HCT116 (cell line): Measurements from ENCODE around the gene KCNK3. TPM values are rescaled to one million over a fixed set of nuclear protein-coding genes. Genes with fewer than 3 reads are reported as not detected.

Experiments used
- ATAC-seq: fragments of 200-7000 bp; cut with Tn5 transposase; 2 replicates; pipeline ENCODE4 v1.9.1; 2020; ENCODE audit warnings: mild to moderate bottlenecking, moderate library complexity
- BruUV-seq: library from RNA; stranded (reverse); fragments of 400-500 nt; replicated peaks from 2 replicates; lab custom pipeline; 2021; lab: Mats Ljungman, UMichigan
- CTCF ChIA-PET: fragments of 300-600 bp; sonication (Branson Sonifier 250); formaldehyde crosslinking; loops from one replicate; lab custom pipeline; 2021; ENCODE audit warnings: antibody characterized with exemption; lab: Charles Lee
- POLR2A ChIA-PET: fragments of 300-600, 350-600 bp; sonication (Branson Sonifier 250); formaldehyde crosslinking; loops from one replicate; lab custom pipeline; 2021; ENCODE audit warnings: antibody characterized with exemption; lab: Charles Lee
- RAD21 ChIA-PET, 2 experiments: fragments of 300-600 bp; sonication (Branson Sonifier 250); formaldehyde crosslinking; loops; one replicate each; lab custom pipeline; 2023; ENCODE audit warnings: low total read pairs in 2 of 2; ENCODE audit not compliant: uncharacterized antibody in 2 of 2, unreplicated experiment in 2 of 2, low non-redundant PET in 1 of 2; lab: Charles Lee
- DNase-seq: peaks from one replicate; pipeline ENCODE4 v3.0.0-alpha.2; 2010; ENCODE audit warnings: low read depth, low spot score
- H2AFZ ChIP-seq: fragments of 200-600 bp; shearing (Covaris generic), sonication (generic); 2 replicates; pipeline ENCODE4 v1.6.1; 2017; ENCODE audit warnings: low read depth, mixed run types, mixed read lengths, antibody characterized with exemption, low read length; ENCODE audit not compliant: poor library complexity, severe bottlenecking
- H3K27ac ChIP-seq: 2 replicates; pipeline ENCODE4 v1.5.1; 2012; ENCODE audit warnings: low read depth, low read length
- H3K27me3 ChIP-seq: fragments of 200-600 bp; sonication (generic); 2 replicates; pipeline ENCODE4 v1.6.1; 2016; ENCODE audit warnings: mixed run types, low read length, mixed read lengths; ENCODE audit not compliant: insufficient read depth
- H3K36me3 ChIP-seq, 2 experiments: fragments of 200-500 bp in 1 of 2; fragments of 200-600 bp in 1 of 2; sonication (Bioruptor generic) in 1 of 2; sonication (generic) in 1 of 2; 2 replicates each; pipeline versions ENCODE4 v1.5.1 to v1.6.1; 2014 to 2016; ENCODE audit warnings: low read length in 2 of 2, inconsistent platforms in 1 of 2, mixed read lengths in 1 of 2, mixed run types in 1 of 2; ENCODE audit not compliant: insufficient read depth in 2 of 2, control insufficient read depth in 1 of 2
- H3K4me1 ChIP-seq, 2 experiments: fragments of 200-600 bp in 1 of 2; sonication (generic) in 1 of 2; 2 replicates each; pipeline versions ENCODE4 v1.5.1 to v1.6.1; 2012 to 2017; ENCODE audit warnings: low read length in 2 of 2, inconsistent platforms in 1 of 2, mild to moderate bottlenecking in 1 of 2, mixed read lengths in 1 of 2, mixed run types in 1 of 2, moderate library complexity in 1 of 2; ENCODE audit not compliant: insufficient read depth in 2 of 2, control insufficient read depth in 1 of 2
- H3K4me2 ChIP-seq: fragments of 200-600 bp; sonication (generic); 2 replicates; pipeline ENCODE4 v1.6.1; 2017; ENCODE audit warnings: mixed run types, low read length, mixed read lengths
- H3K4me3 ChIP-seq, 2 experiments: fragments of 200-600 bp in 1 of 2; sonication (generic) in 1 of 2; replicated peaks in 1 of 2; 2 replicates each; pipeline ENCODE4 v1.5.1; 2011 to 2016; ENCODE audit warnings: low read length in 2 of 2, control low read depth in 1 of 2, low read depth in 1 of 2, mild to moderate bottlenecking in 1 of 2, mixed read lengths in 1 of 2, mixed run types in 1 of 2
- H3K79me2 ChIP-seq: fragments of 200-600 bp; sonication (generic); 2 replicates; pipeline ENCODE4 v1.6.1; 2017; ENCODE audit warnings: mild to moderate bottlenecking, mixed run types, low read length, moderate library complexity, mixed read lengths; ENCODE audit not compliant: insufficient read depth
- H3K9ac ChIP-seq: fragments of 200-600 bp; sonication (generic); 2 replicates; pipeline ENCODE4 v1.6.1; 2016; ENCODE audit warnings: low read length, mixed read lengths
- H3K9me2 ChIP-seq: fragments of 200-600 bp; sonication (generic), shearing (Covaris generic); 2 replicates; pipeline ENCODE4 v1.6.1; 2017; ENCODE audit warnings: mixed run types, mild to moderate bottlenecking, moderate library complexity; ENCODE audit not compliant: insufficient read depth
- H3K9me3 ChIP-seq, 2 experiments: fragments of 200-500 bp in 1 of 2; fragments of 200-600 bp in 1 of 2; sonication (Bioruptor generic) in 1 of 2; sonication (generic) in 1 of 2; 2 replicates each; pipeline ENCODE4 v1.6.1; 2014 to 2017; ENCODE audit warnings: low read length in 2 of 2, mixed read lengths in 2 of 2, inconsistent platforms in 1 of 2, low read depth in 1 of 2, mild to moderate bottlenecking in 1 of 2, mixed run types in 1 of 2, moderate library complexity in 1 of 2; ENCODE audit not compliant: control insufficient read depth in 1 of 2, insufficient read depth in 1 of 2
- H4K20me1 ChIP-seq: fragments of 200-600 bp; sonication (generic), shearing (Covaris generic); 2 replicates; pipeline ENCODE4 v1.6.1; 2017; ENCODE audit warnings: mixed run types, mild to moderate bottlenecking, moderate library complexity; ENCODE audit not compliant: insufficient read depth
- CBX3 ChIP-seq: IDR thresholded peaks from 2 replicates; pipeline ENCODE4 v1.6.1; 2012; ENCODE audit warnings: low read depth
- CEBPB ChIP-seq: IDR thresholded peaks from 2 replicates; pipeline ENCODE4 v1.6.1; 2012; ENCODE audit warnings: low read depth
- EGR1 ChIP-seq: IDR thresholded peaks from 2 replicates; pipeline ENCODE4 v1.6.1; 2012; ENCODE audit warnings: low read depth
- EZH2 ChIP-seq: fragments of 200-600 bp; sonication (generic); IDR thresholded peaks from 2 replicates; pipeline ENCODE4 v1.6.1; 2017; ENCODE audit warnings: antibody characterized with exemption, mixed run types
- FOSL1 ChIP-seq: IDR thresholded peaks from 2 replicates; pipeline ENCODE4 v1.6.1; 2012; ENCODE audit warnings: low read depth
- POLR2A ChIP-seq: IDR thresholded peaks from 2 replicates; pipeline ENCODE4 v1.7.0; 2011; ENCODE audit warnings: borderline replicate concordance; ENCODE audit not compliant: insufficient read depth, insufficient read length; ENCODE audit errors: extremely low read depth
- POLR2AphosphoS5 ChIP-seq: IDR thresholded peaks from 2 replicates; pipeline ENCODE4 v1.6.1; 2011; ENCODE audit warnings: mild to moderate bottlenecking, low read depth, low read length, moderate library complexity
- RAD21 ChIP-seq: IDR thresholded peaks from 2 replicates; pipeline ENCODE4 v1.6.1; 2012; ENCODE audit warnings: low read depth, mild to moderate bottlenecking
- SIN3A ChIP-seq: IDR thresholded peaks from 2 replicates; pipeline ENCODE4 v1.6.1; 2012; ENCODE audit warnings: low read depth
- YY1 ChIP-seq: IDR thresholded peaks from 2 replicates; pipeline ENCODE4 v1.6.1; 2011; ENCODE audit warnings: low read length, low read depth, moderate library complexity, mild to moderate bottlenecking; ENCODE audit not compliant: insufficient replicate concordance; ENCODE audit errors: extremely low read depth
- ZFX ChIP-seq: fragments of 450-650 bp; IDR thresholded peaks from 2 replicates; pipeline ENCODE4 v1.6.1; 2017
- ZNF274 ChIP-seq: fragments of 200-500 bp; sonication (Bioruptor generic); IDR thresholded peaks from 2 replicates; pipeline ENCODE4 v1.6.1; 2014; ENCODE audit warnings: mild to moderate bottlenecking, low read depth, low read length, inconsistent platforms
- intact Hi-C: fragments of 100-400 bp; cut with micrococcal nuclease; formaldehyde crosslinking; loops from 2 replicates; pipeline ENCODE4 v1.10.0; 2022
- total RNA-seq: library from RNA; stranded (reverse); gene quantifications from one replicate; pipeline ENCODE4 v1.2.1, GENCODE V29; 2021; ENCODE audit not compliant: unreplicated experiment
- TF ChIP-seq, protein P1 (sequence below): IDR thresholded peaks from 2 replicates; pipeline ENCODE4 v1.6.1; 2012
- TF ChIP-seq, protein P2 (sequence below): IDR thresholded peaks from 2 replicates; pipeline ENCODE4 v1.6.1; 2012
- TF ChIP-seq, protein P3 (sequence below): IDR thresholded peaks from 2 replicates; pipeline ENCODE4 v1.6.1; 2011; ENCODE audit warnings: mild to moderate bottlenecking, low read length, moderate library complexity; ENCODE audit not compliant: insufficient replicate concordance; ENCODE audit errors: extremely low read depth
- TF ChIP-seq, protein P4 (sequence below): IDR thresholded peaks from 2 replicates; pipeline ENCODE4 v1.6.1; 2012; ENCODE audit warnings: low read depth

Gene KCNK3
- total RNA-seq, 1 experiment from 2014 or later, result 0.71 TPM

DNA sequence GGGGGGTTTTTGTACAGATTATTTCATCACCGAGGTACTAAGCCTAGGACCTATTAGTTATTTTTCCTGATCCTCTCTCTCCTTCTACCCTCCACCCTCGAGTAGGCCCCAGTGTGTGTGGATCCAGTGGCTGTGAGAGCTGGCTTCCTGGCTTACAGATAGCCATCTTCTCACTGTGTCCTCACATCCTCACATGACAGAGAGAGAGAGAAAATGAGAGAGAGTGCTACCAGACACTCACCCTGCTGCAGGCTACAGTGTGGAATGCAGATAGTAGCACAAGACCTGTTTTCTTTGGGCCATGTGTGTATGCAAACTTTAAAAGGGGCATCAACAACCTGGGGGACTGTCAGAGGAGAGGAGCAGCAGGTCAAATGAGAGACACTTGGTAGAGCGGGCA is 9.5 kb downstream of the KCNK3 start:
- ChIA-PET RAD21 (no interaction called here), POLR2A (no interaction called here)
- no peaks in the 10 kb centered on the region for H3K27me3 ChIP-seq

DNA sequence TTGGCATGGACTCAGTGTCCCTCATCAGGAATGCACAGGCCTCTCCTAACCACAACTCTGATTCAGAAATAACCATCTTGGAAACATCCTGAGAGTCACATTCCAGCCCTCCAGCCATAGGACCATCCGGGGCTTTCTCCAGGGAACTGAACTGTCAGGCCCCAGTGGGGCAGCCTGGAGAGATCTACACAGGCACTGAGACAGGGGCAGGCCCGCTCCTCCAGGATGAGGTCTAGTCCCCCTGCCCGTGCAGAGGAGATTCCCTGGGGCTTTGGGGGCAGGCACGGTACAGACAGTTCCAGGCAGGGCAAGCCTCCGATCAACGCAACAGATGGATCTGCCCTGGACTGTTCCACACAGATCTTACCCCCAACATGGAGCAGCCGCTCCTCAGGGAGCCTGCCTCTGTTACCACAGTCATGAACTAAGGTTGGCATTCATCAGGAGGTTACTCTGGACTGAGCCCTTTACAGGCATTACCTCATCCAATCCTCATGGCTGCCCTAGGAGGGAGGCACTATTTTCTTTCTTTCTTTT is 12.0 kb downstream of the KCNK3 start:
- Histone ChIP-seq H3K27me3 (no peaks in the 10 kb centered on the region), H3K79me2 (no peaks in the 10 kb centered on the region), H3K4me3 (no peak overlapping the region), H3K9ac (no peak overlapping the region), H3K27ac (no peak overlapping the region), H4K20me1 (no peaks in the 10 kb centered on the region), H2AFZ (no peak overlapping the region), H3K4me2 (no peak overlapping the region), H3K36me3 (no peaks in the 10 kb centered on the region), H3K9me2 (no peaks in the 10 kb centered on the region), H3K4me1 (no peaks in the 10 kb centered on the region), H3K9me3 (no peaks in the 10 kb centered on the region)
- BruUV-seq, result no TSS peak
- intact Hi-C loops, result no loop called here
- POLR2A ChIA-PET, result no interaction called here
- RAD21 ChIA-PET, result no interaction called here
- no peak for DNase-seq
- no peak for ATAC-seq
- CTCF ChIA-PET, result no interaction called here
- TF ChIP-seq FOSL1, result no peak
- TF ChIP-seq EZH2, result no peak
- TF ChIP-seq POLR2AphosphoS5, result no peak
- TF ChIP-seq, protein P1, sequence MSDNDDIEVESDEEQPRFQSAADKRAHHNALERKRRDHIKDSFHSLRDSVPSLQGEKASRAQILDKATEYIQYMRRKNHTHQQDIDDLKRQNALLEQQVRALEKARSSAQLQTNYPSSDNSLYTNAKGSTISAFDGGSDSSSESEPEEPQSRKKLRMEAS, result no peak
- TF ChIP-seq, protein P2, sequence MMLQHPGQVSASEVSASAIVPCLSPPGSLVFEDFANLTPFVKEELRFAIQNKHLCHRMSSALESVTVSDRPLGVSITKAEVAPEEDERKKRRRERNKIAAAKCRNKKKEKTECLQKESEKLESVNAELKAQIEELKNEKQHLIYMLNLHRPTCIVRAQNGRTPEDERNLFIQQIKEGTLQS, result no peak
- no peak for TF ChIP-seq SIN3A
- TF ChIP-seq, protein P3, sequence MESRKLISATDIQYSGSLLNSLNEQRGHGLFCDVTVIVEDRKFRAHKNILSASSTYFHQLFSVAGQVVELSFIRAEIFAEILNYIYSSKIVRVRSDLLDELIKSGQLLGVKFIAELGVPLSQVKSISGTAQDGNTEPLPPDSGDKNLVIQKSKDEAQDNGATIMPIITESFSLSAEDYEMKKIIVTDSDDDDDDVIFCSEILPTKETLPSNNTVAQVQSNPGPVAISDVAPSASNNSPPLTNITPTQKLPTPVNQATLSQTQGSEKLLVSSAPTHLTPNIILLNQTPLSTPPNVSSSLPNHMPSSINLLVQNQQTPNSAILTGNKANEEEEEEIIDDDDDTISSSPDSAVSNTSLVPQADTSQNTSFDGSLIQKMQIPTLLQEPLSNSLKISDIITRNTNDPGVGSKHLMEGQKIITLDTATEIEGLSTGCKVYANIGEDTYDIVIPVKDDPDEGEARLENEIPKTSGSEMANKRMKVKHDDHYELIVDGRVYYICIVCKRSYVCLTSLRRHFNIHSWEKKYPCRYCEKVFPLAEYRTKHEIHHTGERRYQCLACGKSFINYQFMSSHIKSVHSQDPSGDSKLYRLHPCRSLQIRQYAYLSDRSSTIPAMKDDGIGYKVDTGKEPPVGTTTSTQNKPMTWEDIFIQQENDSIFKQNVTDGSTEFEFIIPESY, result no peak
- TF ChIP-seq, protein P4, sequence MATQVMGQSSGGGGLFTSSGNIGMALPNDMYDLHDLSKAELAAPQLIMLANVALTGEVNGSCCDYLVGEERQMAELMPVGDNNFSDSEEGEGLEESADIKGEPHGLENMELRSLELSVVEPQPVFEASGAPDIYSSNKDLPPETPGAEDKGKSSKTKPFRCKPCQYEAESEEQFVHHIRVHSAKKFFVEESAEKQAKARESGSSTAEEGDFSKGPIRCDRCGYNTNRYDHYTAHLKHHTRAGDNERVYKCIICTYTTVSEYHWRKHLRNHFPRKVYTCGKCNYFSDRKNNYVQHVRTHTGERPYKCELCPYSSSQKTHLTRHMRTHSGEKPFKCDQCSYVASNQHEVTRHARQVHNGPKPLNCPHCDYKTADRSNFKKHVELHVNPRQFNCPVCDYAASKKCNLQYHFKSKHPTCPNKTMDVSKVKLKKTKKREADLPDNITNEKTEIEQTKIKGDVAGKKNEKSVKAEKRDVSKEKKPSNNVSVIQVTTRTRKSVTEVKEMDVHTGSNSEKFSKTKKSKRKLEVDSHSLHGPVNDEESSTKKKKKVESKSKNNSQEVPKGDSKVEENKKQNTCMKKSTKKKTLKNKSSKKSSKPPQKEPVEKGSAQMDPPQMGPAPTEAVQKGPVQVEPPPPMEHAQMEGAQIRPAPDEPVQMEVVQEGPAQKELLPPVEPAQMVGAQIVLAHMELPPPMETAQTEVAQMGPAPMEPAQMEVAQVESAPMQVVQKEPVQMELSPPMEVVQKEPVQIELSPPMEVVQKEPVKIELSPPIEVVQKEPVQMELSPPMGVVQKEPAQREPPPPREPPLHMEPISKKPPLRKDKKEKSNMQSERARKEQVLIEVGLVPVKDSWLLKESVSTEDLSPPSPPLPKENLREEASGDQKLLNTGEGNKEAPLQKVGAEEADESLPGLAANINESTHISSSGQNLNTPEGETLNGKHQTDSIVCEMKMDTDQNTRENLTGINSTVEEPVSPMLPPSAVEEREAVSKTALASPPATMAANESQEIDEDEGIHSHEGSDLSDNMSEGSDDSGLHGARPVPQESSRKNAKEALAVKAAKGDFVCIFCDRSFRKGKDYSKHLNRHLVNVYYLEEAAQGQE, result no peak

More for the DNA sequence above, 9.5 kb downstream of the KCNK3 start:
- Histone ChIP-seq H3K36me3 (no peaks in the 10 kb centered on the region), H3K4me3 (no peak overlapping the region), H3K4me1 (peaks cover 0 to 4% of the 10 kb centered on the region in 2 experiments; a peak in 2 of 4 replicates), H3K79me2 (no peaks in the 10 kb centered on the region), H2AFZ (no peak overlapping the region), H3K9ac (no peak overlapping the region), H3K27ac (no peak overlapping the region), H3K4me2 (no peak overlapping the region), H3K9me2 (no peaks in the 10 kb centered on the region), H3K9me3 (no peaks in the 10 kb centered on the region), H4K20me1 (no peaks in the 10 kb centered on the region)
- no peak for ATAC-seq
- TF ChIP-seq RAD21 (no peak), CEBPB (no peak), EZH2 (no peak), POLR2A (no peak), EGR1 (no peak), ZFX (no peak), YY1 (no peak), CBX3 (no peak), SIN3A (no peak), ZNF274 (no peak)
- TF ChIP-seq, protein P2, result no peak
- CTCF ChIA-PET, result no interaction called here
- intact Hi-C loops, result no loop called here
- no peak for DNase-seq
- no TSS peak for BruUV-seq
